Endothelial cell of umbilical vein (primary cell): Measurements from ENCODE around the gene TPCN2.

ENCODE experiments used
- CTCF ChIP-seq, 2 donors: IDR thresholded peaks; 1 replicate in 1 of 2; 2 replicates in 1 of 2; pipeline ENCODE4 v1.5.1; 2011; ENCODE audit warnings: low read length in 2 of 2, mild to moderate bottlenecking in 2 of 2, moderate library complexity in 2 of 2, control low read depth in 1 of 2, inconsistent platforms in 1 of 2, low read depth in 1 of 2; ENCODE audit not compliant: insufficient read depth in 1 of 2; ENCODE audit errors: extremely low read depth in 1 of 2
- EZH2 ChIP-seq: IDR thresholded peaks from 2 replicates; pipeline ENCODE4 v1.6.1; 2012; ENCODE audit warnings: borderline replicate concordance, low read depth, mild to moderate bottlenecking, moderate library complexity, low read length, inconsistent platforms; ENCODE audit not compliant: severe bottlenecking
- POLR2A ChIP-seq: IDR thresholded peaks from 2 replicates; pipeline ENCODE4 v1.6.1; 2012; ENCODE audit warnings: low read depth, mild to moderate bottlenecking, control low read depth, low read length
- POLR2AphosphoS5 ChIP-seq: IDR thresholded peaks from 2 replicates; pipeline ENCODE4 v1.6.1; 2012; ENCODE audit warnings: low read depth, mild to moderate bottlenecking, control low read depth, low read length, moderate library complexity; ENCODE audit not compliant: insufficient read depth

- TF ChIP-seq CTCF (IDR thresholded peaks at IDR 0.05; ENCODE audit: extremely low read depth in 1 of 2, insufficient read depth in 1 of 2, low read depth in 1 of 2, low read length in 2 of 2) = peak; percentile 52 to 62
- TF ChIP-seq POLR2A = no peak
- no peak for TF ChIP-seq EZH2
- no peak for TF ChIP-seq POLR2AphosphoS5
Measured at GRCh38 chr11:69000831-69001242, 47.9 kb upstream of the TPCN2 start.
